ENCODE measurements around the gene PRKCZ.
"Not testable (repeated sequence)": the region's sequence is repeated elsewhere in the genome, so short reads cannot be mapped to it uniquely, and the experiment has no call there.

Gene PRKCZ

DNA sequence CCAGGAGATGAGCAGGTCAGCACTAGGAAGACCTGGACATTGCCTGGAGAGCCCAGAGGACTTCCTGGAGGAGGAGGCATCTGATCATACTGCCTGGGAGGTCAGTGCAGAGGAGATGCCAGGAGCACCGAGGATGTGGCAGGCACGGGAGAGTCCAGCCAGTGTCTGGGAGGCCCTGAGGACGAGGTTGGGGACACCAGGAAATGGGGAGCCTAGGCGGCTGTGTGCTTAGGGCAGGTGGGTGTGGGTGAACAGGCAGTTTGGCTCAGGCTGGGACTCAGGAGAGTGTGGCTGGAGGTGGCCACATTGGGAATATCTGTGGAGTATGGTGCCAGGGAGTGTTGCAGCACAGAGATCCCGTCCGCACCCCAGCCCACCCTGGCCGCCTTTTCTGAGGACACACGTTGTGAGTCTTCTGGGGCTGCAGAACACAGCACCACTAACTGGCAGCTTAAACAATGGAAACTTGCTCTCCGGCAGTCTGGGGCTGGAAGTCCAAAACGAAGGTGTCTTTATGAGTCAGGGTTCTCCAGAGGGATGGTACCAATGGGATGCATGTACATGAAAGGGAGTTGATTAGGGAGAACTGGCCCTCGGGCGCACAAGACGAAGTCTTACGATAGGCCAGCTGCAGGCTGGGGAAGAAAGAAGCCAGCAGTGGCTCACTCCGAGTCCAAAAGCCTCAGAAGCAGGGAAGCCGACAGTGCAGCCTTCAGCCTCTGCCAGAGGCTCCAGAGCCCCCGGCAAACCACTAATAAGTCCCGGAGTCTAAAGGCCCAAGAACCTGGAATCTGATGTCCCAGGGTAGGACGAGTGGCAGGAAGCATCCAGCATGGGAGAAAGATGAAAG lies 86.4 kb downstream of the PRKCZ start:
- DNase-seq (ENCODE audit: low read depth), result no peak
- TF ChIP-seq, protein P1, sequence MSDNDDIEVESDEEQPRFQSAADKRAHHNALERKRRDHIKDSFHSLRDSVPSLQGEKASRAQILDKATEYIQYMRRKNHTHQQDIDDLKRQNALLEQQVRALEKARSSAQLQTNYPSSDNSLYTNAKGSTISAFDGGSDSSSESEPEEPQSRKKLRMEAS (IDR thresholded peaks at IDR 0.05; ENCODE audit: low read depth, low read length), result no peak
- TF ChIP-seq, protein P2, sequence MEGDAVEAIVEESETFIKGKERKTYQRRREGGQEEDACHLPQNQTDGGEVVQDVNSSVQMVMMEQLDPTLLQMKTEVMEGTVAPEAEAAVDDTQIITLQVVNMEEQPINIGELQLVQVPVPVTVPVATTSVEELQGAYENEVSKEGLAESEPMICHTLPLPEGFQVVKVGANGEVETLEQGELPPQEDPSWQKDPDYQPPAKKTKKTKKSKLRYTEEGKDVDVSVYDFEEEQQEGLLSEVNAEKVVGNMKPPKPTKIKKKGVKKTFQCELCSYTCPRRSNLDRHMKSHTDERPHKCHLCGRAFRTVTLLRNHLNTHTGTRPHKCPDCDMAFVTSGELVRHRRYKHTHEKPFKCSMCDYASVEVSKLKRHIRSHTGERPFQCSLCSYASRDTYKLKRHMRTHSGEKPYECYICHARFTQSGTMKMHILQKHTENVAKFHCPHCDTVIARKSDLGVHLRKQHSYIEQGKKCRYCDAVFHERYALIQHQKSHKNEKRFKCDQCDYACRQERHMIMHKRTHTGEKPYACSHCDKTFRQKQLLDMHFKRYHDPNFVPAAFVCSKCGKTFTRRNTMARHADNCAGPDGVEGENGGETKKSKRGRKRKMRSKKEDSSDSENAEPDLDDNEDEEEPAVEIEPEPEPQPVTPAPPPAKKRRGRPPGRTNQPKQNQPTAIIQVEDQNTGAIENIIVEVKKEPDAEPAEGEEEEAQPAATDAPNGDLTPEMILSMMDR (IDR thresholded peaks at IDR 0.05; ENCODE audit: low read depth, low read length), result no peak
- TF ChIP-seq MYC (IDR thresholded peaks at IDR 0.05; ENCODE audit: low read depth, low read length), result no peak
- TF ChIP-seq POLR2A (IDR thresholded peaks at IDR 0.05; ENCODE audit: extremely low read depth, insufficient read length), result no peak

GRCh38 chr1:2137257-2138121 lies 87.3 kb downstream of the PRKCZ start:
- TF ChIP-seq, protein P2 (IDR thresholded peaks at IDR 0.05; ENCODE audit: low read depth, low read length), result no peak
- TF ChIP-seq MYC (IDR thresholded peaks at IDR 0.05; ENCODE audit: low read depth, low read length) (no peak), POLR2A (IDR thresholded peaks at IDR 0.05; ENCODE audit: extremely low read depth, insufficient read length) (no peak)
- TF ChIP-seq, protein P1 (IDR thresholded peaks at IDR 0.05; ENCODE audit: low read depth, low read length), result no peak
- no peak for DNase-seq (ENCODE audit: low read depth)
- H3K4me3 ChIP-seq (ENCODE audit: low read depth, low read length), result no peak overlapping the region

More for the DNA sequence above, 86.4 kb downstream of the PRKCZ start:
- no peak overlapping the region for H3K4me3 ChIP-seq (ENCODE audit: low read depth, low read length)

DNA sequence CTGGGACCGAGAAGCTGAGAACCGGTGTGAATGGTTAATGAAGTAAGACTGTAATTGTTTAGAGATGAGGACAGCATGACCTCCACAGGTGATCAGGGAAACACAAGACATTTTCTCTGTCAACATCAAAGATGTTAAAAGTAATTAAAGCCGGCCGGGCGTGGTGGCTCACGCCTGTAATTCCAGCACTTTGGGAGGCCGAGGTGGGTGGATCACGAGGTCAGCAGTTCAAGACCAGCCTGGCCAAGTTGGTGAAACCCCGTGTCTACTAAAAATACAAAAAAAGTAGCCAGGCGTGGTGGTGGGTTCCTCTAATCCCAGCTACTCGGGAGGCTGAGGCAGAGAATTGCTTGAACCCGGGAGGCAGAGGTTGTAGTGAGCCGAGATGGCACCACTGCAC lies 88.9 kb downstream of the PRKCZ start:
- not testable (repeated sequence) for DNase-seq (ENCODE audit: low read depth)

DNA sequence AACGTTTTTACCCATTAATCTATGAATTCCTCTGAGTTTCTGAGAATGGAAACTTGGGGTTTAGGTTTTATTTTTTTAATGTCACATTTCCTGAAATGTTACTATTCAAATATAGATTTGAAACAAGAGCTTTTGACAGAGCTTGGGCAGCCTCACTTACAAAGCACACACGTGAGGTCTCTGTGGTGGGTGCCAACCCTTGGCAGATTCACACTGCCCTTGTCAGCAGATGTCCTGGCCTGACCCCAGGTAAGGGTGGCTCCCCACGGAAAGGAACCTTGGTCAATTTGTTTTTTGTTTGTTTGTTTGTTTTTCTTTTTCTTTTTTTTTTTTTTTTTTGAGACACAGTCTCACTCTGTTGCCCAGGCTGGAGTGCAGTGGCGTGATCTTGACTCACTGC lies 90.8 kb downstream of the PRKCZ start:
- TF ChIP-seq POLR2A (IDR thresholded peaks at IDR 0.05; ENCODE audit: extremely low read depth, insufficient read length), result no peak
- TF ChIP-seq, protein P1 (IDR thresholded peaks at IDR 0.05; ENCODE audit: low read depth, low read length), result no peak
- no peak for TF ChIP-seq MYC (IDR thresholded peaks at IDR 0.05; ENCODE audit: low read depth, low read length)
- TF ChIP-seq, protein P2 (IDR thresholded peaks at IDR 0.05; ENCODE audit: low read depth, low read length), result no peak

More for the DNA sequence above, 88.9 kb downstream of the PRKCZ start:
- H3K4me3 ChIP-seq (ENCODE audit: low read depth, low read length), result not testable (repeated sequence)

GRCh38 chr1:2143814-2144500 lies 93.7 kb downstream of the PRKCZ start:
- no peak overlapping the region for H3K4me3 ChIP-seq (ENCODE audit: low read depth, low read length)
- DNase-seq (ENCODE audit: low read depth), result no peak
- TF ChIP-seq, protein P1 (IDR thresholded peaks at IDR 0.05; ENCODE audit: low read depth, low read length), result no peak
- TF ChIP-seq, protein P2 (IDR thresholded peaks at IDR 0.05; ENCODE audit: low read depth, low read length), result no peak
- TF ChIP-seq POLR2A (IDR thresholded peaks at IDR 0.05; ENCODE audit: extremely low read depth, insufficient read length) (no peak), MYC (IDR thresholded peaks at IDR 0.05; ENCODE audit: low read depth, low read length) (no peak)

More for the DNA sequence above, 90.8 kb downstream of the PRKCZ start:
- no peak overlapping the region for H3K4me3 ChIP-seq (ENCODE audit: low read depth, low read length)
- DNase-seq (ENCODE audit: low read depth), result no peak

Data from NB4 (cell line).